A549 (cell line): ENCODE measurements around the gene AMOTL1. TPM values are rescaled to one million over a fixed set of nuclear protein-coding genes. Genes with fewer than 3 reads are reported as not detected.
"Not testable (repeated sequence)": the region's sequence is repeated elsewhere in the genome, so short reads cannot be mapped to it uniquely, and the experiment has no call there.

Experiments
- ATAC-seq, 2 experiments: fragments of 200-7000 bp in 1 of 2; fragments of >200 bp in 1 of 2; cut with Nextera tagmentation in 1 of 2; cut with Tn5 transposase in 1 of 2; 3 replicates each; pipeline versions ENCODE4 v1.8.0 to v1.9.1; 2018 to 2020; ENCODE audit warnings: mild to moderate bottlenecking in 1 of 2, moderate library complexity in 1 of 2
- CTCF ChIA-PET: fragments of 300-600 bp; sonication (Branson Sonifier 250); formaldehyde crosslinking; extraction: SDS; loops from one replicate; lab custom pipeline; 2021; ENCODE audit warnings: antibody characterized with exemption, inconsistent platforms; lab: Yijun Ruan, JAX
- POLR2A ChIA-PET: fragments of 350-600 bp; formaldehyde crosslinking; extraction: SDS; loops from one replicate; lab custom pipeline; 2021; ENCODE audit warnings: antibody characterized with exemption, inconsistent platforms; lab: Yijun Ruan, JAX
- DNase-seq, 2 experiments: peaks; one replicate each; pipeline versions ENCODE4 v3.0.0 to v3.0.0-alpha.2; 2011 to 2016; ENCODE audit warnings: low read depth in 1 of 2, low spot score in 1 of 2
- FAIRE-seq: peaks from 2 replicates; lab custom pipeline; 2011; peaks lifted over from hg19 to GRCh38; lab: Jason Lieb, UNC
- H3K27ac ChIP-seq, 2 experiments: fragments of >200 bp; sonication (Bioruptor Twin); formaldehyde crosslinking; 3 replicates each; pipeline ENCODE4 v1.5.1; 2016 to 2017
- H3K4me1 ChIP-seq: fragments of >200 bp; sonication (Bioruptor Twin); formaldehyde crosslinking; 3 replicates; pipeline ENCODE4 v1.6.1; 2016
- H3K4me2 ChIP-seq: fragments of >200 bp; sonication (Bioruptor Twin); formaldehyde crosslinking; 3 replicates; pipeline ENCODE4 v1.6.1; 2016
- H3K4me3 ChIP-seq: fragments of >200 bp; sonication (Bioruptor Twin); formaldehyde crosslinking; 3 replicates; pipeline ENCODE4 v1.5.1; 2016
- H3K9me3 ChIP-seq: fragments of >200 bp; sonication (Bioruptor Twin); formaldehyde crosslinking; 3 replicates; pipeline ENCODE4 v1.6.1; 2016
- ATOH8 ChIP-seq: fragments of 250-450 bp; sonication (Bioruptor Pico); IDR thresholded peaks from 2 replicates; pipeline ENCODE4 v1.5.0; 2020; ENCODE audit warnings: low read depth, mild to moderate bottlenecking, moderate library complexity
- BHLHE40 ChIP-seq: IDR thresholded peaks from 2 replicates; pipeline ENCODE4 v1.6.1; 2012; ENCODE audit warnings: low read depth, low read length, inconsistent platforms
- CEBPB ChIP-seq, 2 experiments: fragments of >200 bp in 1 of 2; sonication (Bioruptor Twin) in 1 of 2; formaldehyde crosslinking in 1 of 2; IDR thresholded peaks; 2 replicates each; pipeline ENCODE4 v1.6.1; 2012 to 2016
- CHD2 ChIP-seq: fragments of 150-350 bp; IDR thresholded peaks from 2 replicates; pipeline ENCODE4 v1.6.1; 2014; ENCODE audit warnings: low read length; ENCODE audit not compliant: partially characterized antibody
- EHF ChIP-seq: fragments of 250-450 bp; sonication (Bioruptor Pico); IDR thresholded peaks from 2 replicates; pipeline ENCODE4 v1.5.0; 2020; ENCODE audit warnings: mild to moderate bottlenecking
- FOSL2 ChIP-seq, 2 experiments: fragments of 450-650 bp in 1 of 2; fragments of >200 bp in 1 of 2; sonication (Bioruptor Twin) in 1 of 2; formaldehyde crosslinking; IDR thresholded peaks; 2 replicates each; pipeline versions ENCODE4 v1.5.0 to v1.6.1; 2016 to 2020; ENCODE audit warnings: mild to moderate bottlenecking in 1 of 2, moderate library complexity in 1 of 2
- GATA3 ChIP-seq: IDR thresholded peaks from 2 replicates; pipeline ENCODE4 v1.6.1; 2012; ENCODE audit warnings: borderline replicate concordance
- HOXB5 ChIP-seq: fragments of 250-450 bp; sonication (Bioruptor Pico); IDR thresholded peaks from 2 replicates; pipeline ENCODE4 v1.5.0; 2020; ENCODE audit warnings: mild to moderate bottlenecking, moderate library complexity
- MAFK ChIP-seq: fragments of 450-650 bp; IDR thresholded peaks from 2 replicates; pipeline ENCODE4 v1.6.1; 2014; ENCODE audit not compliant: partially characterized antibody
- POLR2AphosphoS2 ChIP-seq: conservative IDR thresholded peaks from 2 replicates; pipeline ENCODE4 v1.6.1; 2012; ENCODE audit warnings: low read length, improper control_type of control experiment, inconsistent platforms
- RARB ChIP-seq: fragments of 250-450 bp; sonication (Bioruptor Pico); IDR thresholded peaks from 2 replicates; pipeline ENCODE4 v1.8.0; 2021; ENCODE audit warnings: mild to moderate bottlenecking, moderate library complexity
- RCOR1 ChIP-seq: fragments of 150-350 bp; IDR thresholded peaks from 2 replicates; pipeline ENCODE4 v1.6.1; 2014; ENCODE audit warnings: antibody characterized with exemption, low read length, low read depth
- REST ChIP-seq: fragments of 200-600 bp; sonication (generic); IDR thresholded peaks from 2 replicates; pipeline ENCODE4 v1.6.1; 2016; ENCODE audit warnings: antibody characterized with exemption, mild to moderate bottlenecking, moderate library complexity
- ZFP36 ChIP-seq: fragments of 450-650 bp; IDR thresholded peaks from 2 replicates; pipeline ENCODE4 v1.6.1; 2014; ENCODE audit warnings: borderline replicate concordance; ENCODE audit not compliant: partially characterized antibody
- ZSCAN20 ChIP-seq: fragments of 250-450 bp; sonication (Bioruptor Pico); IDR thresholded peaks from 2 replicates; pipeline ENCODE4 v1.8.0; 2022; ENCODE audit warnings: mild to moderate bottlenecking, moderate library complexity
- WGBS: methylation state at CpG from one replicate; pipeline ENCODE4 v1.1.6; 2017; ENCODE audit errors: missing lambda C conversion rate; 5-methylcytosine and 5-hydroxymethylcytosine counted together
- polyA plus RNA-seq, 4 experiments: library from polyadenylated mRNA; depleted of rRNA in 3 of 4; stranded (reverse); fragments of >200 nt; fragmentation: RNase III in 1 of 4; extraction: RNeasy Plus Mini Kit Qiagen cat#74134 plus additional on column Dnase treatment in 1 of 4; gene quantifications; 2 replicates in 3 of 4; 3 replicates in 1 of 4; pipeline ENCODE4 v1.2.3, GENCODE V29; 2011 to 2017
- TF ChIP-seq, protein P1 (sequence below): fragments of 450-650 bp; IDR thresholded peaks from 2 replicates; pipeline ENCODE4 v1.6.1; 2014; ENCODE audit warnings: antibody characterized with exemption
- TF ChIP-seq, protein P2 (sequence below): fragments of >200 bp; sonication (Bioruptor Twin); formaldehyde crosslinking; IDR thresholded peaks from 3 replicates; pipeline ENCODE4 v1.6.1; 2016

AMOTL1 gene
- polyA plus RNA-seq, 2 of the 4 experiments (the other 2 are of a cell fraction): 3.9 to 12.2 TPM

DNA sequence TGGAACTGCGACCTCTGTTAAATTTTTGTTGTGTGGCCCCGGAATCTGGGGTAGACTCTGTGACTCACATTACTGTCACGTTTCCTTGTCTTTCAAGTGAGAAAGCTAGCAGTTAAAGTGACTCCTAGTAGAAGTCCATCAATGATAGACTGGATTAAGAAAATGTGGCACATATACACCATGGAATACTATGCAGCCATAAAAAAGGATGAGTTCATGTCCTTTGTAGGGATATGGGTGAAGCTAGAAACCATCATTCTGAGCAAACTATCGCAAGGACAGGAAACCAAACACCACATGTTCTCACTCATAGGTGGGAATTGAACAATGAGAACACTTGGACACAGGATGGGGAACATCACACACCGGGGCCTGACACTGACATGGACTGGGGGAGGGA, 23.8 kb downstream of the AMOTL1 start:
- peaks cover 35% of the 10 kb centered on the region for H3K4me1 ChIP-seq
- ATAC-seq, DNase-seq, H3K4me3 ChIP-seq, H3K27ac ChIP-seq, CTCF ChIA-PET, H3K4me2 ChIP-seq, POLR2A ChIA-PET, FAIRE-seq, H3K9me3 ChIP-seq: not testable (repeated sequence)
- WGBS: 87% methylated on average over 5 of the region's 5 CpGs

GRCh38 chr11:94792451-94792850, 24.3 kb downstream of the AMOTL1 start:
- POLR2A ChIA-PET: no interaction called here
- Histone ChIP-seq H3K4me2 (no peak overlapping the region), H3K9me3 (no peaks in the 10 kb centered on the region), H3K4me1 (peaks cover 35% of the 10 kb centered on the region), H3K4me3 (no peak overlapping the region), H3K27ac (no peak overlapping the region)
- TF ChIP-seq ATOH8 (CRISPR knock-in tag): no peak
- peak; percentile 52 for TF ChIP-seq REST
- CTCF ChIA-PET: no interaction called here
- FAIRE-seq (no peak), DNase-seq (no peak), ATAC-seq (no peak)
- WGBS: 85% methylated on average over 3 of the region's 3 CpGs

DNA sequence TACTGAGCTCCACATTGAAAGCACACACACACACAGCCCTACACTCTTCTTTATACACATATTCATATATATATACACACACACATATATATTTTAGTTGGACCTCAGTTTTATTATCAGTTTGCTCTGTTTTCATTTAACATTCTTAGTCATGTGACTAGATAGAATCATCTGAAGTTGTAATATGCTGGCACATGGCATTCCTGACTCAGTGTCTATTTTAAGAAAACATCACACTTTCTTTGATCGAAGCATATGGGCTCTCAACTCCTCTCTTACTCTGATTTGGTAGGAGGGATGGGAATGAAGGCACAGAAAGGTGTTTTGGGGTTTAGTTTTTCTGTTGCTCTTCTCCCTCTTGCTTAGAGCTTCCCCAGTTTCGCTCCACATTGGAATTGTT, 24.8 kb downstream of the AMOTL1 start:
- H3K4me1 ChIP-seq: peaks cover 35% of the 10 kb centered on the region
- TF ChIP-seq, protein P1, sequence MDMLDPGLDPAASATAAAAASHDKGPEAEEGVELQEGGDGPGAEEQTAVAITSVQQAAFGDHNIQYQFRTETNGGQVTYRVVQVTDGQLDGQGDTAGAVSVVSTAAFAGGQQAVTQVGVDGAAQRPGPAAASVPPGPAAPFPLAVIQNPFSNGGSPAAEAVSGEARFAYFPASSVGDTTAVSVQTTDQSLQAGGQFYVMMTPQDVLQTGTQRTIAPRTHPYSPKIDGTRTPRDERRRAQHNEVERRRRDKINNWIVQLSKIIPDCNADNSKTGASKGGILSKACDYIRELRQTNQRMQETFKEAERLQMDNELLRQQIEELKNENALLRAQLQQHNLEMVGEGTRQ: no peak
- TF ChIP-seq CEBPB (IDR thresholded peaks at IDR 0.05) (no peak), HOXB5 (no peak), EHF (no peak)
- TF ChIP-seq, all 56 proteins: peak for 0
- H3K27ac ChIP-seq: no peak overlapping the region
- CTCF ChIA-PET: interaction anchor here (0.9 to 1.0 kb wide), 2 partner anchors 105 to 170 kb away, joined by 3 to 4 read pairs; no protein-coding TSS in a partner anchor
- FAIRE-seq (no peak), DNase-seq (no peak), ATAC-seq (no peak)
- H3K4me2 ChIP-seq: no peak overlapping the region
- no peaks in the 10 kb centered on the region for H3K9me3 ChIP-seq
- WGBS: 98% methylated on average over 2 of the region's 2 CpGs
- no peak overlapping the region for H3K4me3 ChIP-seq
- POLR2A ChIA-PET: no interaction called here

DNA sequence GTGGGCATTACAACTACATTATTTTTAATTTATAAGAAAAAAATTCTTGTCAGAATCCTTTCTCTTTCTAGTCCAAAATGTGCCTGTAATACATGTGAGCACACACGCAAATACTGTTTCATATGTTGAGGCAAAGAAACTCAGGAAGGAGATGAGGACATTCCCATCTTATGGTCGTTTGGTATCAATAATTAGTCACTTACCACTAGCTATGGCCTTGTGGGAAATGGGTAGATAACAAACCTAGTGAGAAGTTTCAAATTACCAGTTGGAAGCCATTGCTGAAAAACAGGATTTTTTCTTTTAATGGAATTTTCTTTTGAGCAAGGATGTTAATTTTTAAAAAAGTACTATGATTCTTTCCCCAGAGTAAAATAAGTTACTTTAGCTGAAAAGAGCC, 25.7 kb downstream of the AMOTL1 start:
- ATAC-seq: no peak
- Histone ChIP-seq H3K4me3 (no peak overlapping the region), H3K27ac (no peak overlapping the region; a peak in 1 of 6 replicates), H3K9me3 (no peaks in the 10 kb centered on the region)
- 63% methylated on average over 2 of the region's 2 CpGs for WGBS
- POLR2A ChIA-PET: no interaction called here
- no peak for TF ChIP-seq RARB (CRISPR knock-in tag)
- TF ChIP-seq, protein P2, sequence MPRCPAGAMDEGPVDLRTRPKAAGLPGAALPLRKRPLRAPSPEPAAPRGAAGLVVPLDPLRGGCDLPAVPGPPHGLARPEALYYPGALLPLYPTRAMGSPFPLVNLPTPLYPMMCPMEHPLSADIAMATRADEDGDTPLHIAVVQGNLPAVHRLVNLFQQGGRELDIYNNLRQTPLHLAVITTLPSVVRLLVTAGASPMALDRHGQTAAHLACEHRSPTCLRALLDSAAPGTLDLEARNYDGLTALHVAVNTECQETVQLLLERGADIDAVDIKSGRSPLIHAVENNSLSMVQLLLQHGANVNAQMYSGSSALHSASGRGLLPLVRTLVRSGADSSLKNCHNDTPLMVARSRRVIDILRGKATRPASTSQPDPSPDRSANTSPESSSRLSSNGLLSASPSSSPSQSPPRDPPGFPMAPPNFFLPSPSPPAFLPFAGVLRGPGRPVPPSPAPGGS: no peak
- no peak for TF ChIP-seq BHLHE40
- TF ChIP-seq MAFK: no peak
- no peak for TF ChIP-seq CHD2
- TF ChIP-seq GATA3: no peak
- TF ChIP-seq, protein P1: no peak
- no peak for TF ChIP-seq CEBPB (IDR thresholded peaks at IDR 0.05)
- no peak for TF ChIP-seq POLR2AphosphoS2
- TF ChIP-seq FOSL2 (IDR thresholded peaks at IDR 0.05): no peak
- no peak for TF ChIP-seq FOSL2 (CRISPR knock-in tag; IDR thresholded peaks at IDR 0.05)
- TF ChIP-seq ZFP36: no peak
- no peak for TF ChIP-seq ZSCAN20
- no peak for TF ChIP-seq HOXB5
- no peak for TF ChIP-seq RCOR1
- TF ChIP-seq, all 56 proteins: peak for 0
- peak overlapping the region; percentile 58 for H3K4me2 ChIP-seq
- H3K4me1 ChIP-seq: peaks cover 27% of the 10 kb centered on the region
- FAIRE-seq (no peak), DNase-seq (no peak)
- CTCF ChIA-PET: interaction anchor here (0.9 to 1.0 kb wide), 2 partner anchors 104 to 170 kb away, joined by 3 to 4 read pairs; no protein-coding TSS in a partner anchor
